Liver (tissue), 9 donors: Measurements from ENCODE around the gene ABCB9. TPM values are rescaled to one million over a fixed set of nuclear protein-coding genes. Genes with fewer than 3 reads are reported as not detected.

ENCODE experiments used
- DNase-seq: peaks from one replicate; pipeline ENCODE4 v3.0.0-alpha.2; 2017; ENCODE audit warnings: low spot score
- H3K27ac ChIP-seq, 2 donors: one replicate each; pipeline ENCODE4 v1.7.0; 2013; ENCODE audit warnings: inconsistent platforms in 2 of 2, low read length in 2 of 2, control low read depth in 1 of 2, low read depth in 1 of 2, mild to moderate bottlenecking in 1 of 2
- H3K27me3 ChIP-seq, 4 donors: one replicate each; pipeline versions ENCODE4 v1.6.1 to v1.7.0; 2013; ENCODE audit warnings: low read length in 3 of 4, inconsistent platforms in 1 of 4, mild to moderate bottlenecking in 1 of 4, moderate library complexity in 1 of 4; ENCODE audit not compliant: control insufficient read depth in 4 of 4, insufficient read depth in 4 of 4
- H3K36me3 ChIP-seq, 4 donors: one replicate each; pipeline versions ENCODE4 v1.6.1 to v1.7.0; 2013; ENCODE audit warnings: low read length in 3 of 4, mild to moderate bottlenecking in 3 of 4, low read depth in 1 of 4, moderate library complexity in 1 of 4; ENCODE audit not compliant: control insufficient read depth in 4 of 4, insufficient read depth in 3 of 4
- H3K4me1 ChIP-seq, 4 donors: one replicate each; pipeline versions ENCODE4 v1.6.1 to v1.7.0; 2013; ENCODE audit warnings: low read length in 3 of 4, mild to moderate bottlenecking in 3 of 4, moderate library complexity in 1 of 4; ENCODE audit not compliant: control insufficient read depth in 4 of 4, insufficient read depth in 4 of 4
- H3K4me3 ChIP-seq, 3 donors: one replicate each; pipeline versions ENCODE4 v1.6.1 to v1.7.0; 2013; ENCODE audit warnings: low read length in 3 of 3, control low read depth in 1 of 3, low read depth in 1 of 3, mild to moderate bottlenecking in 1 of 3
- H3K9ac ChIP-seq, 2 donors: one replicate each; pipeline ENCODE4 v1.7.0; 2013; ENCODE audit warnings: low read length in 2 of 2, mild to moderate bottlenecking in 2 of 2, moderate library complexity in 2 of 2, control low read depth in 1 of 2, low read depth in 1 of 2
- H3K9me3 ChIP-seq, 4 donors: one replicate each; pipeline versions ENCODE4 v1.6.1 to v1.7.0; 2013; ENCODE audit warnings: low read length in 3 of 4; ENCODE audit not compliant: control insufficient read depth in 4 of 4
- ATF3 ChIP-seq: IDR thresholded peaks from 2 replicates; pipeline ENCODE4 v1.6.1; 2016; ENCODE audit warnings: antibody characterized with exemption
- EGR1 ChIP-seq, 2 donors: IDR thresholded peaks; 2 replicates each; pipeline ENCODE4 v1.6.1; 2016 to 2018; ENCODE audit warnings: antibody characterized with exemption in 2 of 2, low read depth in 2 of 2
- FOXA1 ChIP-seq: IDR thresholded peaks from 2 replicates; pipeline ENCODE4 v1.6.1; 2016; ENCODE audit warnings: antibody characterized with exemption
- FOXA2 ChIP-seq: IDR thresholded peaks from 2 replicates; pipeline ENCODE4 v1.6.1; 2016; ENCODE audit warnings: antibody characterized with exemption
- GABPA ChIP-seq, 2 donors: IDR thresholded peaks in 1 of 2; conservative IDR thresholded peaks in 1 of 2; 2 replicates each; pipeline ENCODE4 v1.6.1; 2016; ENCODE audit warnings: antibody characterized with exemption in 2 of 2, mild to moderate bottlenecking in 1 of 2, moderate library complexity in 1 of 2
- HNF4A ChIP-seq, 2 donors: conservative IDR thresholded peaks; 2 replicates each; pipeline ENCODE4 v1.6.1; 2016; ENCODE audit warnings: antibody characterized with exemption in 2 of 2, mild to moderate bottlenecking in 2 of 2
- HNF4G ChIP-seq: IDR thresholded peaks from 2 replicates; pipeline ENCODE4 v1.6.1; 2016; ENCODE audit warnings: antibody characterized with exemption
- JUND ChIP-seq, 2 donors: IDR thresholded peaks; 2 replicates each; pipeline ENCODE4 v1.6.1; 2016; ENCODE audit warnings: antibody characterized with exemption in 2 of 2
- NR2F2 ChIP-seq: IDR thresholded peaks from 2 replicates; pipeline ENCODE4 v1.6.1; 2016; ENCODE audit warnings: antibody characterized with exemption
- RAD21 ChIP-seq, 2 donors: IDR thresholded peaks; 2 replicates each; pipeline ENCODE4 v1.6.1; 2016; ENCODE audit warnings: antibody characterized with exemption in 2 of 2, mild to moderate bottlenecking in 2 of 2
- REST ChIP-seq: IDR thresholded peaks from 2 replicates; pipeline ENCODE4 v1.6.1; 2016; ENCODE audit warnings: antibody characterized with exemption, mild to moderate bottlenecking
- RXRA ChIP-seq, 2 donors: IDR thresholded peaks; 2 replicates each; pipeline ENCODE4 v1.6.1; 2017 to 2018; ENCODE audit warnings: antibody characterized with exemption in 2 of 2, mild to moderate bottlenecking in 1 of 2
- SP1 ChIP-seq: IDR thresholded peaks from 2 replicates; pipeline ENCODE4 v1.6.1; 2018; ENCODE audit warnings: antibody characterized with exemption, mild to moderate bottlenecking
- TAF1 ChIP-seq: conservative IDR thresholded peaks from 2 replicates; pipeline ENCODE4 v1.6.1; 2016; ENCODE audit warnings: antibody characterized with exemption, mild to moderate bottlenecking
- YY1 ChIP-seq: IDR thresholded peaks from 2 replicates; pipeline ENCODE4 v1.6.1; 2016; ENCODE audit warnings: antibody characterized with exemption, mild to moderate bottlenecking
- whole genome bisulfite sequencing: extraction: QIAGEN DNeasy Blood & Tissue Kit; methylation state at CpG from one replicate; pipeline ENCODE4 v1.1.7; 2013; 5-methylcytosine and 5-hydroxymethylcytosine counted together
- polyA plus RNA-seq, 2 donors: library from polyadenylated mRNA; stranded (reverse) in 1 of 2; unstranded in 1 of 2; fragments of 200-250 nt in 1 of 2; fragments of >200 nt in 1 of 2; fragmentation: Nextera tagmentation in 1 of 2; extraction: Ambion mirVana in 1 of 2; gene quantifications; one replicate each; pipeline versions ENCODE4 v1.2.1 to v1.2.3, GENCODE V29; 2013 to 2015
- total RNA-seq, 2 donors: library from RNA; depleted of rRNA; stranded (reverse); fragments of >200 nt; gene quantifications; one replicate each; pipeline ENCODE4 v1.2.3, GENCODE V29; 2014
- TF ChIP-seq, protein P1 (sequence below): fragments of 150-350 bp; IDR thresholded peaks from 2 replicates; pipeline ENCODE4 v1.5.1; 2017; ENCODE audit warnings: improper control_type of control experiment, low read depth, low read length; ENCODE audit not compliant: missing input control
- TF ChIP-seq, protein P2 (sequence below): IDR thresholded peaks from 2 replicates; pipeline ENCODE4 v1.6.1; 2016; ENCODE audit warnings: antibody characterized with exemption
- TF ChIP-seq, protein P3 (sequence below): IDR thresholded peaks from 2 replicates; pipeline ENCODE4 v1.6.1; 2016; ENCODE audit warnings: antibody characterized with exemption
- donor health status: healthy.
- donor health status: healthy.
- donor health status: healthy.
- donor health status: healthy.
- donor health status: healthy.

The ABCB9 gene
- total and polyA plus RNA-seq, 4 donors = 0.29 to 3.3 (median 1.3) TPM

DNA sequence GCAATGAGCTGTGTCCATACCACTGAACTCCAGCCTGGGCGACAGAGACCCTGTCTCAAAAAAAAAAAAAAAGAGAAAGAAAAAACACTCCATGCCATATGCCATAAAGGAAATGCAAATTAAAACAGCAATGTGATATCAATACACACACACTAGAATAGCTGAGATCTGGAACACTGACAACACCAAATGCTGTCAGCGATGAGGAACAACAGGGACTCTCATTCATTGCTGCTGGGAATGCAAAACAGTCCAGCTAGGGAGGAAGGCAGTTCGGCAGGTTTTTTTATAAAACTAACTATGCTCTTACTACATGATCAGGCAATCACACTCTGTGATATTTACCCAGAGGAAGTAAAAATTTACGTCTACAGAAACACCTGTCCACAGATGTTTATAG, 3.4 kb upstream of the ABCB9 start:
- peaks cover 7 to 14% (median 9%) of the 10 kb centered on the region in 4 donors for H3K4me1 ChIP-seq
- H3K9ac ChIP-seq = no peak overlapping the region
- TF ChIP-seq GABPA (IDR thresholded peaks at IDR 0.05 in 1 of 2, conservative IDR thresholded peaks at IDR 0.05 in 1 of 2) (no peak), REST (no peak), TAF1 (no peak), EGR1 (IDR thresholded peaks at IDR 0.05; ENCODE audit: low read depth in 2 of 2) (no peak), NR2F2 (no peak), SP1 (no peak), RAD21 (IDR thresholded peaks at IDR 0.05) (no peak), FOXA1 (no peak), FOXA2 (no peak), ATF3 (no peak), JUND (IDR thresholded peaks at IDR 0.05) (no peak)
- TF ChIP-seq, protein P1, sequence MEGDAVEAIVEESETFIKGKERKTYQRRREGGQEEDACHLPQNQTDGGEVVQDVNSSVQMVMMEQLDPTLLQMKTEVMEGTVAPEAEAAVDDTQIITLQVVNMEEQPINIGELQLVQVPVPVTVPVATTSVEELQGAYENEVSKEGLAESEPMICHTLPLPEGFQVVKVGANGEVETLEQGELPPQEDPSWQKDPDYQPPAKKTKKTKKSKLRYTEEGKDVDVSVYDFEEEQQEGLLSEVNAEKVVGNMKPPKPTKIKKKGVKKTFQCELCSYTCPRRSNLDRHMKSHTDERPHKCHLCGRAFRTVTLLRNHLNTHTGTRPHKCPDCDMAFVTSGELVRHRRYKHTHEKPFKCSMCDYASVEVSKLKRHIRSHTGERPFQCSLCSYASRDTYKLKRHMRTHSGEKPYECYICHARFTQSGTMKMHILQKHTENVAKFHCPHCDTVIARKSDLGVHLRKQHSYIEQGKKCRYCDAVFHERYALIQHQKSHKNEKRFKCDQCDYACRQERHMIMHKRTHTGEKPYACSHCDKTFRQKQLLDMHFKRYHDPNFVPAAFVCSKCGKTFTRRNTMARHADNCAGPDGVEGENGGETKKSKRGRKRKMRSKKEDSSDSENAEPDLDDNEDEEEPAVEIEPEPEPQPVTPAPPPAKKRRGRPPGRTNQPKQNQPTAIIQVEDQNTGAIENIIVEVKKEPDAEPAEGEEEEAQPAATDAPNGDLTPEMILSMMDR = no peak
- TF ChIP-seq, protein P2, sequence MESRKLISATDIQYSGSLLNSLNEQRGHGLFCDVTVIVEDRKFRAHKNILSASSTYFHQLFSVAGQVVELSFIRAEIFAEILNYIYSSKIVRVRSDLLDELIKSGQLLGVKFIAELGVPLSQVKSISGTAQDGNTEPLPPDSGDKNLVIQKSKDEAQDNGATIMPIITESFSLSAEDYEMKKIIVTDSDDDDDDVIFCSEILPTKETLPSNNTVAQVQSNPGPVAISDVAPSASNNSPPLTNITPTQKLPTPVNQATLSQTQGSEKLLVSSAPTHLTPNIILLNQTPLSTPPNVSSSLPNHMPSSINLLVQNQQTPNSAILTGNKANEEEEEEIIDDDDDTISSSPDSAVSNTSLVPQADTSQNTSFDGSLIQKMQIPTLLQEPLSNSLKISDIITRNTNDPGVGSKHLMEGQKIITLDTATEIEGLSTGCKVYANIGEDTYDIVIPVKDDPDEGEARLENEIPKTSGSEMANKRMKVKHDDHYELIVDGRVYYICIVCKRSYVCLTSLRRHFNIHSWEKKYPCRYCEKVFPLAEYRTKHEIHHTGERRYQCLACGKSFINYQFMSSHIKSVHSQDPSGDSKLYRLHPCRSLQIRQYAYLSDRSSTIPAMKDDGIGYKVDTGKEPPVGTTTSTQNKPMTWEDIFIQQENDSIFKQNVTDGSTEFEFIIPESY = no peak
- no peaks in the 10 kb centered on the region for H3K27me3 ChIP-seq
- DNase-seq = no peak
- no peak overlapping the region for H3K4me3 ChIP-seq
- H3K27ac ChIP-seq = no peak overlapping the region
- H3K36me3 ChIP-seq = no peaks in the 10 kb centered on the region
- WGBS = 66% methylated on average over 4 of the region's 4 CpGs
- H3K9me3 ChIP-seq = no peaks in the 10 kb centered on the region

- H3K9ac ChIP-seq = no peak overlapping the region
- H3K4me1 ChIP-seq = peaks cover 3 to 8% (median 6%) of the 10 kb centered on the region in 4 donors
- no peaks in the 10 kb centered on the region for H3K27me3 ChIP-seq
- H3K9me3 ChIP-seq = no peaks in the 10 kb centered on the region
- DNase-seq = no peak
- no peak overlapping the region for H3K27ac ChIP-seq
- 90% methylated on average over 2 of the region's 2 CpGs for WGBS
- no peaks in the 10 kb centered on the region for H3K36me3 ChIP-seq
- no peak overlapping the region for H3K4me3 ChIP-seq
- TF ChIP-seq RXRA (IDR thresholded peaks at IDR 0.05) (no peak), SP1 (no peak), GABPA (IDR thresholded peaks at IDR 0.05 in 1 of 2, conservative IDR thresholded peaks at IDR 0.05 in 1 of 2) (no peak), FOXA1 (no peak), EGR1 (IDR thresholded peaks at IDR 0.05; ENCODE audit: low read depth in 2 of 2) (no peak), YY1 (no peak), JUND (IDR thresholded peaks at IDR 0.05) (no peak), HNF4A (conservative IDR thresholded peaks at IDR 0.05) (no peak), ATF3 (no peak), RAD21 (IDR thresholded peaks at IDR 0.05) (no peak), TAF1 (no peak), HNF4G (no peak), FOXA2 (no peak), NR2F2 (no peak)
- TF ChIP-seq, protein P1 = no peak
- TF ChIP-seq, protein P2 = no peak
- TF ChIP-seq, protein P3, sequence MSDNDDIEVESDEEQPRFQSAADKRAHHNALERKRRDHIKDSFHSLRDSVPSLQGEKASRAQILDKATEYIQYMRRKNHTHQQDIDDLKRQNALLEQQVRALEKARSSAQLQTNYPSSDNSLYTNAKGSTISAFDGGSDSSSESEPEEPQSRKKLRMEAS = no peak
Measured at GRCh38 chr12:122968104-122968503, 1.8 kb upstream of the ABCB9 start.
